ENCODE results near the gene REL.

The REL gene

DNA sequence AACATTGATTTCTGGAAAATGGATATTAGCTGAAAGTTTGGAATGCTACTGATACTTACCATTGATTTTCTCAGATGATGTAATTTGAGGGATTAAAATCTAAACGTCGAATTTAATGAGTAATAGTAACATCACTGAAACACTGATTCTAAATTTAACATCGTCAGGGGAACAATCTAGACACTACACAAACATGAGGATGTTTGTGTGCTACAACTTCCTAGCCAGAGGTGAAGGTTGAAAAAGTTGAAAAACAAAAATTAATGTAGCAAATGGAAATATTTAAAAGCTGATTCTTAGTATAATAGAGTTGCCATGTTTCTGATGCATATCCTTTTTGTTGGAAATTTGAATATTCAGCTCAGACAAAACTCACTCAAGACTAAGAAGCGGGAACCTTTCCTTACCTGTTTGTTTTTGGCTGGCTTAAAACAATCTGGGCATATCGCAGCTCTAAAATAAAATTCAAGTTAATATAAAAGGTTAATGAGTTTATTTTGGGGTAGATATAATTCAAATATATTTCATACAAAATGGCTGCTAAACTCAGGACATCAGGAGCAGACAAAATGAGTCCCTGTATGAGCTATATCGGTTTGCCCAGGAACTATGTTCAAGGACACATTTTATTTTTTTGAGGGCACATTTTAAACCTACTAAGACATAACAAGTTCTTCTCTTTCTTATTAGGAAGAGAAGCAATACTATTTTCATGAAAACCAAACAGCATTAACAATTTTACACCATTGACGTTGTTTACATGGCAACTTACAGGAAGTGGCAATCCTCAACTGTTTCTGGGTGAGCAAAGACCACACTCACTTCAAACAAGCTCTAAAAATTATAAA lies 83.5 kb downstream of the REL start:
- DNase-seq (ENCODE audit: low read depth): no peak

DNA sequence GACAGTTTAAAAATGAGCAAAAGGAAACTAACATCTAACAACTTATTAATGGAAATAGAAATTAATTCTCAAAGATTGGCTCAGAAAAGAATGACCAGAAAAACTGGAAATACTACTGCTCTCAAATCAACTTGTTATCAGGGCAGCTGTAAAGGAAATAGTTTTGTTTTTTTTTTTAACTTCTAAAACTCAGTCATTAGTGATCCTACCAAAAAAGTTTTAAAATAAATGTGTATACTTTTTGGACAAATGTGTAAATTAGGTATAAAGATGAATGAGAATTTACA lies 84.1 kb downstream of the REL start:
- no peak for DNase-seq (ENCODE audit: low read depth)

GRCh38 chr2:60966507-60967405 lies 85.4 kb downstream of the REL start:
- DNase-seq (ENCODE audit: low read depth): no peak

GRCh38 chr2:60972889-60973656 lies 91.7 kb downstream of the REL start:
- DNase-seq (ENCODE audit: low read depth): no peak

- DNase-seq (ENCODE audit: low read depth): no peak
These were observed 92.3 kb downstream of the REL start for GRCh38 chr2:60973705-60974104.

- no peak for DNase-seq (ENCODE audit: low read depth)
These were observed 93.3 kb downstream of the REL start for GRCh38 chr2:60974652-60975051.

Measured in stimulated activated CD4-positive, alpha-beta T cell treated with anti-CD3 and anti-CD28 coated beads, Interleukin-2, amount 100 ng/mL, for 4 hours (primary cell).